Measurements from ENCODE around the gene GAB2.
A peak's percentile ranks its signal among the peaks of the same experiment; 100 is the strongest.

Gene GAB2

GRCh38 chr11:78208257-78209165 lies 209.1 kb downstream of the GAB2 start:
- H3K36me3 Mint-ChIP-seq (ENCODE audit: low read depth) = peaks cover 40% of the 10 kb centered on the region
- H3K27me3 Mint-ChIP-seq (ENCODE audit: low read depth) = no peaks in the 10 kb centered on the region
- no peaks in the 10 kb centered on the region for H3K4me1 Mint-ChIP-seq
- no peaks in the 10 kb centered on the region for H3K9me3 Mint-ChIP-seq
- TF ChIP-seq CTCF (IDR thresholded peaks at IDR 0.05; ENCODE audit: unreplicated experiment in 3 of 3) = no peak
- peak overlapping the region in 1 of 3 experiments; percentile 69 for H3K27ac Mint-ChIP-seq
- no peak overlapping the region for H3K4me3 Mint-ChIP-seq

GRCh38 chr11:78207532-78208256 lies 209.9 kb downstream of the GAB2 start:
- no peaks in the 10 kb centered on the region for H3K27me3 Mint-ChIP-seq (ENCODE audit: low read depth)
- no peak overlapping the region for H3K27ac Mint-ChIP-seq
- TF ChIP-seq CTCF (IDR thresholded peaks at IDR 0.05; ENCODE audit: unreplicated experiment in 3 of 3) = no peak

GRCh38 chr11:78205691-78206090 lies 211.9 kb downstream of the GAB2 start:
- H3K36me3 Mint-ChIP-seq (ENCODE audit: low read depth) = peaks cover 32% of the 10 kb centered on the region
- no peaks in the 10 kb centered on the region for H3K27me3 Mint-ChIP-seq (ENCODE audit: low read depth)
- no peaks in the 10 kb centered on the region for H3K9me3 Mint-ChIP-seq
- no peak for TF ChIP-seq CTCF (IDR thresholded peaks at IDR 0.05; ENCODE audit: unreplicated experiment in 3 of 3)
- no peak overlapping the region for H3K27ac Mint-ChIP-seq
- H3K4me3 Mint-ChIP-seq = no peak overlapping the region
- no peaks in the 10 kb centered on the region for H3K4me1 Mint-ChIP-seq

More at GRCh38 chr11:78207532-78208256, 209.9 kb downstream of the GAB2 start:
- Mint-ChIP-seq H3K4me3 (no peak overlapping the region), H3K36me3 (ENCODE audit: low read depth) (peaks cover 47% of the 10 kb centered on the region), H3K9me3 (no peaks in the 10 kb centered on the region), H3K4me1 (no peaks in the 10 kb centered on the region)

GRCh38 chr11:78205256-78205655 lies 212.4 kb downstream of the GAB2 start:
- Mint-ChIP-seq H3K4me3 (no peak overlapping the region), H3K36me3 (ENCODE audit: low read depth) (peaks cover 27% of the 10 kb centered on the region), H3K9me3 (no peaks in the 10 kb centered on the region), H3K4me1 (no peaks in the 10 kb centered on the region), H3K27me3 (ENCODE audit: low read depth) (no peaks in the 10 kb centered on the region), H3K27ac (no peak overlapping the region)
- TF ChIP-seq CTCF (IDR thresholded peaks at IDR 0.05; ENCODE audit: unreplicated experiment in 3 of 3) = no peak

GRCh38 chr11:78203184-78203583 lies 214.4 kb downstream of the GAB2 start:
- no peaks in the 10 kb centered on the region for H3K9me3 Mint-ChIP-seq
- peaks cover 14% of the 10 kb centered on the region for H3K36me3 Mint-ChIP-seq (ENCODE audit: low read depth)
- H3K4me1 Mint-ChIP-seq = no peaks in the 10 kb centered on the region
- TF ChIP-seq CTCF (IDR thresholded peaks at IDR 0.05; ENCODE audit: unreplicated experiment in 3 of 3) = no peak
- no peaks in the 10 kb centered on the region for H3K27me3 Mint-ChIP-seq (ENCODE audit: low read depth)
- no peak overlapping the region for H3K27ac Mint-ChIP-seq
- no peak overlapping the region for H3K4me3 Mint-ChIP-seq

All from nephron (organoid).